CD4-positive, alpha-beta memory T cell (primary cell): ENCODE data around the gene LGALS7. TPM values are rescaled to one million over a fixed set of nuclear protein-coding genes. Genes with fewer than 3 reads are reported as not detected.
A peak's percentile ranks its signal among the peaks of the same experiment; 100 is the strongest.
"Not testable (repeated sequence)": the region's sequence is repeated elsewhere in the genome, so short reads cannot be mapped to it uniquely, and the experiment has no call there.

Experiments used
- CTCF ChIA-PET: fragments of 350-600 bp; sonication (Branson Sonifier 250); formaldehyde crosslinking; loops from one replicate; lab custom pipeline; 2021; ENCODE audit warnings: inconsistent platforms; ENCODE audit not compliant: partially characterized antibody; lab: Charles Lee
- POLR2A ChIA-PET: fragments of 350-600 bp; sonication (Branson Sonifier 250); formaldehyde crosslinking; loops from one replicate; lab custom pipeline; 2021; ENCODE audit not compliant: partially characterized antibody; lab: Charles Lee
- DNase-seq, 5 donors: peaks; one replicate each; pipeline versions ENCODE4 v3.0.0 to v3.0.0-alpha.2; 2020 to 2022; ENCODE audit warnings: mixed read lengths in 1 of 5
- H3K27ac ChIP-seq: one replicate; pipeline ENCODE4 v1.7.0; 2013; ENCODE audit warnings: low read depth, low read length
- H3K27me3 ChIP-seq: 2 replicates; pipeline ENCODE4 v1.7.0; 2013; ENCODE audit warnings: mild to moderate bottlenecking, low read length, moderate library complexity; ENCODE audit not compliant: insufficient read depth
- H3K36me3 ChIP-seq: 2 replicates; pipeline ENCODE4 v1.7.0; 2013; ENCODE audit warnings: mild to moderate bottlenecking, low read length, moderate library complexity; ENCODE audit not compliant: insufficient read depth
- H3K4me1 ChIP-seq: 2 replicates; pipeline ENCODE4 v1.7.0; 2013; ENCODE audit warnings: mild to moderate bottlenecking, low read length, moderate library complexity; ENCODE audit not compliant: insufficient read depth
- H3K4me3 ChIP-seq, 2 donors: one replicate each; pipeline ENCODE4 v1.7.0; 2013; ENCODE audit warnings: low read length in 2 of 2, mild to moderate bottlenecking in 1 of 2
- H3K9me3 ChIP-seq, 2 donors: one replicate each; pipeline ENCODE4 v1.7.0; 2013; ENCODE audit warnings: low read length in 2 of 2, control low read depth in 1 of 2; ENCODE audit not compliant: control insufficient read depth in 1 of 2
- H3K27ac Mint-ChIP-seq, 7 donors: one replicate each; pipeline ENCODE4 v1.8.0; 2020 to 2021; ENCODE audit warnings: mixed read lengths in 7 of 7, mild to moderate bottlenecking in 6 of 7, inconsistent platforms in 3 of 7, moderate library complexity in 3 of 7
- H3K27me3 Mint-ChIP-seq, 2 donors: one replicate each; pipeline ENCODE4 v1.8.0; 2020 to 2021; ENCODE audit warnings: mixed read lengths in 2 of 2
- H3K36me3 Mint-ChIP-seq, 2 donors: one replicate each; pipeline ENCODE4 v1.8.0; 2020 to 2021; ENCODE audit warnings: mixed read lengths in 2 of 2, inconsistent platforms in 1 of 2, mild to moderate bottlenecking in 1 of 2
- H3K4me1 Mint-ChIP-seq, 4 donors: one replicate each; pipeline ENCODE4 v1.8.0; 2020 to 2021; ENCODE audit warnings: mixed read lengths in 4 of 4, mild to moderate bottlenecking in 1 of 4
- H3K4me3 Mint-ChIP-seq, 8 donors: one replicate each; pipeline ENCODE4 v1.8.0; 2020 to 2021; ENCODE audit warnings: mixed read lengths in 8 of 8, mild to moderate bottlenecking in 7 of 8, moderate library complexity in 6 of 8, inconsistent platforms in 3 of 8
- H3K9me3 Mint-ChIP-seq, 8 donors: one replicate each; pipeline ENCODE4 v1.8.0; 2020 to 2021; ENCODE audit warnings: mixed read lengths in 8 of 8, mild to moderate bottlenecking in 5 of 8, inconsistent platforms in 3 of 8, moderate library complexity in 1 of 8
- intact Hi-C: fragments of 100-400 bp; cut with micrococcal nuclease; formaldehyde crosslinking; loops from one replicate; pipeline ENCODE4 v1.15.1; 2023
- polyA plus RNA-seq, 2 donors: library from polyadenylated mRNA; unstranded; fragments of 300-500 nt; fragmentation: Illumina TruSeq; gene quantifications; one replicate each; pipeline ENCODE4 v1.2.3, GENCODE V29; 2021
- total RNA-seq, 2 experiments: library from RNA; stranded (reverse); gene quantifications; one replicate each; pipeline ENCODE4 v1.2.3, GENCODE V29; 2021

Gene LGALS7
- total and polyA plus RNA-seq, 4 experiments from 2014 or later, result not detected

DNA sequence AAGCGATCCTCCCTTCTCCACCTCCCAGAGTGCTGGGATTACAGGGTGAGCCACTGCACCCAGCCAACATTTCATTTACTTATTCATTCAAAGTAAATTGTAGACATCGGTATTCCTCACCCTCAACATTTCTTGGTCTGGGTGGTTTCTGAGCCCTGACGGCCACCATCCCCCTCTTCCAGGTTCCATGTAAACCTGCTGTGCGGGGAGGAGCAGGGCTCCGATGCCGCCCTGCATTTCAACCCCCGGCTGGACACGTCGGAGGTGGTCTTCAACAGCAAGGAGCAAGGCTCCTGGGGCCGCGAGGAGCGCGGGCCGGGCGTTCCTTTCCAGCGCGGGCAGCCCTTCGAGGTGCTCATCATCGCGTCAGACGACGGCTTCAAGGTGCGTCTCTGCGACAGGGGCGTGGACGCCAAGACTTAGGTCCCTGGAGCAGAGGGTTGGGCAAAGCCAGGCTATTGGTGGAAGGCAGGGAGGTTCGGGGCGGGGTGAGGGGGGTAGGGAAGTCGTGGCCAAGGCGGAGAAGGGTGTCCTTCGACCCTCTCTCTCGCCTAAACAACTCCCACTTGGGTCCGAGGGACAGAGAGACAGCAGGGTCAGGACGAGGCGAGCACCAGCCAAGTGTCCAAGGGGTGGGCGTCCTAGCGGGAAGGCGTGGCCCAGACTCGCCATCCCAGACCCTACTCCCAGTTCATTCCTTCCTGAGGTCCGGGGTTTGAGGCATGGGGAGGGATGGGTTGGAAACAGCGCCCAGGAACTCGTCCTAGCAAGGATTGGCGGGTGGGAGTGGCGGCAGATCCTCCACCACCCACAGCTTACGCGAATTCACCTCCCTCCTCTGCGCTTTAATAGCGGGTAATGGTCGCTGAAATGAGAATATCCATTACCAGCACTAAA, 17.4 kb upstream of the LGALS7 start:
- DNase-seq, result peak in 2 of 5 donors; percentile 6 to 13
- H3K4me3 ChIP-seq, CTCF ChIA-PET, H3K27ac ChIP-seq, H3K4me1 ChIP-seq, H3K9me3 ChIP-seq, intact Hi-C loops, POLR2A ChIA-PET, H3K27ac Mint-ChIP-seq, H3K27me3 ChIP-seq, H3K27me3 Mint-ChIP-seq, H3K9me3 Mint-ChIP-seq, H3K36me3 ChIP-seq, H3K4me1 Mint-ChIP-seq, H3K36me3 Mint-ChIP-seq: not testable (repeated sequence)
- H3K4me3 Mint-ChIP-seq, result peak overlapping the region in 1 of 8 donors; percentile 34

DNA sequence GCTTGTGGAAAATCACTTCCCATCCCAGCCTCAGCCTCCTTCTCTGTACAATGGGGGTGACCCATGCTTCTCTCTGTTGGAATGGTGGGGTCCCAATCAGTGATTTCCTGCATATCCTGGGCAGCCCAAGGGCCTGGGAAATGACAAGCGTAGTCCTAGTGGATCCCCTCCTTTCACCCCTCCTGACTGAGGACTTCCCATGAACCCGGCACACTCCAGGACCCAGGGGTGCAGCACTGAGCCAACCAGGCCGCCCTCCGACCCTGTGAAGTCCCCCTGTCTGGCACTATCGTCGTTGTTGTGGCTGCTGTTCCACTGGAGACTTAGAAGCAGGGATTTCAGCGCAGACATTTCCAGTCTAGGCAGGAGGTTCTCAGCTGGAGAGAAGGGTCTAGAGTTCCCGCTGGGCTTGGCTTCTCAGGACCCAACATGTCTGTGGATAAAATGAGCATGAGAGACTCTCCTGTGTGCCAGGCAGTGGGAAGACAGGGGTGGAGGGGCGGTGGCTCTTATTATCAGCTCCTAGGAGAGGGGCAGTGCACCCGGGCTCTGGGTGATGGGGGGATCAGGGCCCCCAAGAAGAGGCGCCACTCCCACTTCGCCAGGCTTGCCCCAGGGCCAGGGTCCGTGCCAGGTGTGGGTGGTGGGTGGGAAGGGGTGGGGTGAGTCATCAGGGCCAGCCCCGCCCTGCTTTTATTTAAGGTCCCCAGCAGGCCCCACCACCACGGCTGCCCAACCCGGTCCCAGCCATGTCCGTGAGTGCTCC, 15.3 kb upstream of the LGALS7 start, which contains the start of gene LGALS7B:
LGALS7B (plus strand) TSS at position 723 of the 766 bp plus-strand sequence; CDS start at position 750, 27 bp downstream.
- intact Hi-C loops, result no loop called here
- ChIA-PET CTCF (no interaction called here), POLR2A (interaction anchor here (1.1 kb wide), 1 partner anchor 51 kb away, joined by 3 read pairs; no protein-coding TSS in a partner anchor)
- no peak for DNase-seq
- H3K4me3 ChIP-seq, result no peak within 1 kb of the TSS
- no peaks in the 10 kb centered on the region for H3K4me1 ChIP-seq
- H3K36me3 ChIP-seq, result no peaks in the 10 kb centered on the region
- H3K36me3 Mint-ChIP-seq, result no peaks in the 10 kb centered on the region
- H3K27ac Mint-ChIP-seq, result peak within 1 kb of the TSS in 4 of 7 donors; percentile 22 to 53 (median 44)
- H3K9me3 Mint-ChIP-seq, result no peaks in the 10 kb centered on the region
- no peaks in the 10 kb centered on the region for H3K9me3 ChIP-seq
- no peak within 1 kb of the TSS for H3K27ac ChIP-seq
- H3K27me3 Mint-ChIP-seq, result no peaks in the 10 kb centered on the region
- H3K4me3 Mint-ChIP-seq, result no peak within 1 kb of the TSS
- no peaks in the 10 kb centered on the region for H3K27me3 ChIP-seq
- H3K4me1 Mint-ChIP-seq, result peaks cover 0 to 5% (median 4%) of the 10 kb centered on the region in 4 donors

DNA sequence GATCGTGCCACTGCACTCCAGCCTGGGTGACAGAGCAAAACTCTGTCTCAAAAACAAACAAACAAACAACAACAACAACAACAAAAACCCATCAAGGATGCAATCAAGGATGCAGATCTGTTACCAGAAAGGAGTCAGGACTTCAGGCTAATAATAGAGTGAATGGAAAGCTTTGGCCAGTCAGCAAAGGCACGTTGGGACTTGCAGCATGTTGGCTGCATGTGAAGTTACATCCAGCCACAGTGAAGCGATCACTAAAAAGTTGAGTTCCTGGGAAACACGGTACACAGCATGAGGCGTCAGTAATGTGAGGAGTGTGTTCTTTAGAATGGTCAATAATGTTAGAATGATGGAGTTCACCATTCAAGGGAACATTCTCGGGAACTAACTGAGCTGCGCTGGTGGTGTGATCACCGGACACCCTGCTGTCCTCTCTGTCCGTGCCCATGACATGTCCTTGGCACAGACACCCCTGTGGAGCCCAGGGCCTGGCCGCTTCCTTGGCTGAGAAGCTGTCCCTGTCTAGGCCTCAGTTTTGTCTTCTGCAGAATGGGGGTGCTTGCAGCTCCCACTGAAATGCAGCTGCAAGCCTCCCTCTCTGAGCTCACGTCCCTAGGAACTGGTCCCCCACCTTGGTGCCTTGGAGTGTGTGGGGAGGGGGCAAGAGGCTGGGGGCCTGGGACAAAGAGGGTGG, 13.4 kb upstream of the LGALS7 start:
- intact Hi-C loops, result no loop called here
- Histone ChIP-seq H3K27ac (no peak overlapping the region), H3K9me3 (no peaks in the 10 kb centered on the region), H3K4me3 (no peak overlapping the region), H3K36me3 (no peaks in the 10 kb centered on the region), H3K27me3 (no peaks in the 10 kb centered on the region), H3K4me1 (no peaks in the 10 kb centered on the region)
- Mint-ChIP-seq H3K4me1 (peaks cover 0 to 2% (median 0%) of the 10 kb centered on the region in 4 donors), H3K9me3 (no peaks in the 10 kb centered on the region), H3K27me3 (no peaks in the 10 kb centered on the region), H3K36me3 (no peaks in the 10 kb centered on the region), H3K27ac (peak overlapping the region in 3 of 7 donors; percentile 30 to 74 (median 51)), H3K4me3 (no peak overlapping the region)
- DNase-seq, result no peak
- ChIA-PET POLR2A (no interaction called here), CTCF (interaction anchor here (0.9 to 2.6 kb wide), 2 partner anchors 17 to 143 kb away, joined by 3 to 10 read pairs; partner anchors contain the start of genes MRPS12 and SARS2)

DNA sequence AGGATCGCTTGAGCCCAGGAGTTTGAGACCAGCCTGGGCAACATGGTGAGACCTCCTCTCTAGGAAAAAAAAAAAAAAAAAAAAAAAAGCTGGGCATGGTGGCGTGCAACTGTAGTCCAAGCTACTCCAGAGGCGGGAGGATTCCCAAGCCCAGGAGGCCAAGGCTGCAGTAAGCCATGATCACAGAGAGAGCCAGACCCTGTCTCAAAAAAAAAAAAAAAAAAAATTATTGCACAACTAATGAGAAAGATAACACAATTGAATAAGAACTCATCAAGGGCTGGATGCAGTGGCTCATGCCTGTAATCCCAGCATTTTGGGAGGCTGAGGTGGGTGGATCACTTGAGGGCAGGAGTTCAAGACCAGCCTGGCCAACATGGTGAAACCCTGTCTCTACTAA, 12.7 kb upstream of the LGALS7 start:
- POLR2A ChIA-PET, H3K4me1 Mint-ChIP-seq, H3K27me3 ChIP-seq, H3K4me3 ChIP-seq, H3K9me3 Mint-ChIP-seq, H3K36me3 Mint-ChIP-seq, H3K27ac ChIP-seq, DNase-seq, intact Hi-C loops, H3K4me3 Mint-ChIP-seq, H3K27me3 Mint-ChIP-seq, H3K4me1 ChIP-seq, H3K36me3 ChIP-seq, H3K27ac Mint-ChIP-seq, H3K9me3 ChIP-seq: not testable (repeated sequence)
- CTCF ChIA-PET, result interaction anchor here (2.6 kb wide), 1 partner anchor 17 kb away, joined by 10 read pairs; no protein-coding TSS in a partner anchor

DNA sequence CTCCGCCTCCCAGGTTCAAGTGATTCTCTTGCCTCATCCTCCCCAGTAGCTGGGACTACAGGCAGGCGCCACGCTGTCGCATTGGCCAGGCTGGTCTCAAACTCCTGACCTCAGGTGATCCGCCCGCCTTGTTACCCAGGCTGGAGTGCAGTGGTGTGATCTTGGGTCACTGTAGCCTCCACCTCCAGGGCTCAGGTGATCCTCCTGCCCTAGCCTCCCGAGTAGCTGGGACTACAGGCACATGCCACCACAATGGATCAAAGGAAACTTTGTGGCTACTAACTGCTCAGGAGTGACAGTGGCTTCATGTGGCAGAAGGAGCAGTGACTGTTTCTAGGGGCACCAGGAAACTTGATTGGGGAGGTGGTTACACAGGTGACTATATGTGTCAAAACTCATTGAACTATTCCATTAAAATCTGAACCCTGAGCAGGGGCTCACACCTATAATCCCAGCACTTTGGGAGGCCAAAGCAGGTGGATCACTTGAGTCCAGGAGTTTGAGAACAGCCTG, 11.9 kb upstream of the LGALS7 start:
- Histone ChIP-seq H3K27me3 (no peaks in the 10 kb centered on the region), H3K4me3 (no peak overlapping the region), H3K27ac (no peak overlapping the region), H3K4me1 (no peaks in the 10 kb centered on the region), H3K36me3 (no peaks in the 10 kb centered on the region), H3K9me3 (no peaks in the 10 kb centered on the region)
- Mint-ChIP-seq H3K9me3 (no peaks in the 10 kb centered on the region), H3K27me3 (peaks cover 0 to 2% of the 10 kb centered on the region in 2 donors), H3K27ac (peak overlapping the region in 1 of 7 donors; percentile 29), H3K4me1 (peaks cover 0 to 2% (median 0%) of the 10 kb centered on the region in 4 donors), H3K4me3 (no peak overlapping the region), H3K36me3 (no peaks in the 10 kb centered on the region)
- CTCF ChIA-PET, result interaction anchor here (1.0 to 2.6 kb wide), 2 partner anchors 16 to 103 kb away, joined by 3 to 10 read pairs; no protein-coding TSS in a partner anchor
- POLR2A ChIA-PET, result no interaction called here
- no peak for DNase-seq
- intact Hi-C loops, result no loop called here

DNA sequence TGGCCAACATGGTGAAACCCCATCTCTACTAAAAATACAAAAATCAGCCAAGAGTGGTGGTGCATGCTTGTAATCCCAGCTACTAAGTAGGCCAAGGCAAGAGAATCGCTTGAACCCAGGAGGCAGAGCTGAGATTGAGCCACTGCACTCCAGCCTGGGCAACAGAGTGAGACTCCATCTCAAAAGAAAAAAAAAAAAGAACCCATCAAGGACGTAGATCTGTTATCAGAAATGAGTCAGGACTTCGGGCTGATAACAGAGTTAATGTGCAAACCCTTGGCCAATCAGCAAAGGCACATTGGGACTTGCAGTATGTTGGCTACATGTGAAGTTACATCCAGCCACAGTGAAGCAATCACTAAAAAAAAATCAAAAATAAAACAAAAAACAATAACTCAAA, 10.9 kb upstream of the LGALS7 start:
- H3K36me3 ChIP-seq, result no peaks in the 10 kb centered on the region
- Mint-ChIP-seq H3K27me3 (peaks cover 0 to 2% of the 10 kb centered on the region in 2 donors), H3K4me3 (no peak overlapping the region), H3K4me1 (peaks cover 0 to 2% (median 0%) of the 10 kb centered on the region in 4 donors), H3K27ac (no peak overlapping the region), H3K36me3 (no peaks in the 10 kb centered on the region), H3K9me3 (no peaks in the 10 kb centered on the region)
- DNase-seq, result no peak
- H3K9me3 ChIP-seq, result no peaks in the 10 kb centered on the region
- H3K27me3 ChIP-seq, result no peaks in the 10 kb centered on the region
- intact Hi-C loops, result no loop called here
- H3K27ac ChIP-seq, result no peak overlapping the region
- no peak overlapping the region for H3K4me3 ChIP-seq
- H3K4me1 ChIP-seq, result no peaks in the 10 kb centered on the region
- ChIA-PET POLR2A (no interaction called here), CTCF (interaction anchor here (2.1 kb wide), 2 partner anchors 15 to 103 kb away, joined by 4 to 8 read pairs; no protein-coding TSS in a partner anchor)
